HepG2 (cell line): ENCODE measurements around the gene PTGIS. TPM values are rescaled to one million over a fixed set of nuclear protein-coding genes. Genes with fewer than 3 reads are reported as not detected.

ENCODE experiments used
- ATAC-seq: fragments of 200-7000 bp; cut with Tn5 transposase; 3 replicates; pipeline ENCODE4 v1.9.1; 2020; ENCODE audit warnings: mild to moderate bottlenecking, moderate library complexity
- BruUV-seq: library from RNA; stranded (reverse); fragments of 400-500 nt; replicated peaks from 2 replicates; lab custom pipeline; 2021; lab: Mats Ljungman, UMichigan
- CTCF ChIA-PET: fragments of 300-600 bp; formaldehyde crosslinking; extraction: SDS; loops from one replicate; lab custom pipeline; 2021; ENCODE audit warnings: low total read pairs, inconsistent platforms, low intra/inter-chr PET ratio; lab: Yijun Ruan, JAX
- POLR2A ChIA-PET: fragments of 350-600 bp; sonication (Branson Sonifier 250); formaldehyde crosslinking; loops from one replicate; lab custom pipeline; 2020; ENCODE audit warnings: antibody characterized with exemption, inconsistent platforms; lab: Yijun Ruan, JAX
- DNase-seq: peaks from one replicate; pipeline ENCODE4 v3.0.0-alpha.2; 2015; ENCODE audit warnings: low spot score
- FAIRE-seq: peaks from 3 replicates; lab custom pipeline; 2011; peaks lifted over from hg19 to GRCh38; lab: Jason Lieb, UNC
- H2AFZ ChIP-seq: one replicate; pipeline ENCODE4 v1.6.1; 2011; ENCODE audit warnings: low read length, inconsistent platforms
- H3K27ac ChIP-seq: fragments of 300-600 bp; 3 replicates; pipeline ENCODE4 v1.8.0; 2011; ENCODE audit warnings: mixed run types, mild to moderate bottlenecking, mixed read lengths, low read length, inconsistent platforms; ENCODE audit not compliant: insufficient read depth; ENCODE audit errors: extremely low read length
- H3K27me3 ChIP-seq, 2 experiments: fragments of 200-600 bp in 1 of 2; 2 replicates in 1 of 2; 3 replicates in 1 of 2; pipeline versions ENCODE4 v1.6.0 to v1.8.0; 2011; ENCODE audit warnings: low read length in 2 of 2, mild to moderate bottlenecking in 2 of 2, moderate library complexity in 2 of 2, inconsistent platforms in 1 of 2; ENCODE audit not compliant: insufficient read depth in 2 of 2, control insufficient read depth in 1 of 2
- H3K36me3 ChIP-seq, 2 experiments: fragments of 200-600 bp in 1 of 2; replicated peaks in 1 of 2; 2 replicates in 1 of 2; 3 replicates in 1 of 2; pipeline versions ENCODE4 v1.5.1 to v1.8.0; 2011; ENCODE audit warnings: low read length in 2 of 2, inconsistent platforms in 1 of 2; ENCODE audit not compliant: insufficient read depth in 2 of 2, control insufficient read depth in 1 of 2
- H3K4me1 ChIP-seq: 2 replicates; pipeline ENCODE4 v1.5.1; 2012; ENCODE audit warnings: low read length, inconsistent platforms; ENCODE audit not compliant: insufficient read depth
- H3K4me2 ChIP-seq: 2 replicates; pipeline ENCODE4 v1.6.0; 2011; ENCODE audit warnings: low read depth, low read length, inconsistent platforms
- H3K4me3 ChIP-seq, 3 experiments: fragments of 200-600 bp in 1 of 3; sonication (generic), shearing (Covaris generic) in 1 of 3; replicated peaks in 1 of 3; 2 replicates each; pipeline ENCODE4 v1.5.1; 2011 to 2016; ENCODE audit warnings: low read length in 3 of 3, inconsistent platforms in 2 of 3, low read depth in 2 of 3, mild to moderate bottlenecking in 2 of 3, control low read depth in 1 of 3, mixed read lengths in 1 of 3; ENCODE audit not compliant: insufficient read depth in 1 of 3
- H3K79me2 ChIP-seq: one replicate; pipeline ENCODE4 v1.6.1; 2011; ENCODE audit warnings: low read length, inconsistent platforms; ENCODE audit not compliant: insufficient read depth
- H3K9ac ChIP-seq: 2 replicates; pipeline ENCODE4 v1.6.0; 2011; ENCODE audit warnings: mild to moderate bottlenecking, low read depth, low read length, inconsistent platforms; ENCODE audit not compliant: insufficient read depth
- H3K9me3 ChIP-seq: 2 replicates; pipeline ENCODE4 v1.5.1; 2012; ENCODE audit warnings: mild to moderate bottlenecking, low read length
- H4K20me1 ChIP-seq: 2 replicates; pipeline ENCODE4 v1.6.0; 2011; ENCODE audit warnings: inconsistent platforms, mild to moderate bottlenecking, low read length, moderate library complexity; ENCODE audit not compliant: insufficient read depth
- AGO1 ChIP-seq: fragments of 200-400 bp; formaldehyde crosslinking; IDR thresholded peaks from 2 replicates; pipeline ENCODE4 v1.6.1; 2017; ENCODE audit warnings: mild to moderate bottlenecking, low read depth, low read length, moderate library complexity; ENCODE audit not compliant: poor library complexity, severe bottlenecking
- GTF3A ChIP-seq: sonication (generic); formaldehyde crosslinking; conservative IDR thresholded peaks from 2 replicates; pipeline ENCODE4 v1.4.0; 2020; ENCODE audit warnings: mild to moderate bottlenecking, missing genetic modification reagents
- REST ChIP-seq, 2 experiments: IDR thresholded peaks; 2 replicates each; pipeline ENCODE4 v1.6.1; 2011 to 2012; ENCODE audit warnings: low read length in 2 of 2, borderline replicate concordance in 1 of 2, low read depth in 1 of 2, mild to moderate bottlenecking in 1 of 2, moderate library complexity in 1 of 2
- SNRNP70 ChIP-seq: fragments of 200-400 bp; formaldehyde crosslinking; IDR thresholded peaks from 2 replicates; pipeline ENCODE4 v1.6.1; 2017; ENCODE audit warnings: mild to moderate bottlenecking, low read depth, low read length, moderate library complexity
- STAG1 ChIP-seq: sonication (generic); formaldehyde crosslinking; IDR thresholded peaks from 2 replicates; pipeline ENCODE4 v1.4.0; 2020; ENCODE audit warnings: missing genetic modification reagents
- ZNF496 ChIP-seq: sonication (generic); formaldehyde crosslinking; IDR thresholded peaks from 2 replicates; pipeline ENCODE4 v1.8.1; 2023; ENCODE audit warnings: mild to moderate bottlenecking, moderate library complexity, missing genetic modification reagents; ENCODE audit not compliant: insufficient replicate concordance
- ZNF781 ChIP-seq: sonication (generic); formaldehyde crosslinking; IDR thresholded peaks from 2 replicates; pipeline ENCODE4 v1.5.1; 2020; ENCODE audit warnings: borderline replicate concordance, mild to moderate bottlenecking, missing genetic modification reagents; ENCODE audit errors: not compliant biosample characterization
- WGBS: methylation state at CpG from one replicate; pipeline ENCODE4 v1.1.6; 2017; ENCODE audit warnings: low lambda C conversion rate; 5-methylcytosine and 5-hydroxymethylcytosine counted together
- in situ Hi-C: cut with HindIII; loops from 2 replicates; pipeline ENCODE4 v1.10.0; 2017; ENCODE audit warnings: low pct_unique_long_range_greater_than_20kb; ENCODE audit not compliant: extremely low pct_ligation_motif_present
- intact Hi-C: fragments of 100-400 bp; cut with micrococcal nuclease; formaldehyde crosslinking; loops from one replicate; pipeline ENCODE4 v1.10.0; 2022; ENCODE audit not compliant: unreplicated experiment
- polyA plus RNA-seq, 8 experiments: library from polyadenylated mRNA; depleted of rRNA in 3 of 8; stranded (reverse) in 7 of 8; unstranded in 1 of 8; fragments of >200 nt; fragmentation: Illumina TruSeq in 4 of 8; extraction: Trizol in 4 of 8; gene quantifications; 2 replicates each; pipeline versions ENCODE4 v1.2.1 to v1.2.3, GENCODE V29; 2011 to 2016; ENCODE audit warnings: low read depth in 4 of 8, missing spikeins in 1 of 8, mixed read lengths in 1 of 8; ENCODE audit not compliant: insufficient read depth in 1 of 8
- total RNA-seq, 5 experiments: library from RNA; depleted of rRNA; stranded (reverse); fragments of >200 nt; fragmentation: Illumina TruSeq; extraction: Trizol; gene quantifications; 2 replicates each; pipeline ENCODE4 v1.2.3, GENCODE V29; 2016; ENCODE audit warnings: low read depth in 1 of 5
- TF ChIP-seq, protein P1 (sequence below): sonication (generic); formaldehyde crosslinking; IDR thresholded peaks from 2 replicates; pipeline ENCODE4 v1.4.0; 2020; ENCODE audit warnings: missing genetic modification reagents

The PTGIS gene
- total and polyA plus RNA-seq, 2 of the 13 experiments (the other 11 are each of a cell fraction or from before 2014, with no cell fraction given), result not detected

- Histone ChIP-seq H3K27me3 (peaks cover 4 to 25% of the 10 kb centered on the region in 2 experiments; a peak in 3 of 5 replicates), H3K9me3 (no peaks in the 10 kb centered on the region), H3K79me2 (no peaks in the 10 kb centered on the region), H4K20me1 (peaks cover 15% of the 10 kb centered on the region; the same call in 1 of the 2 replicates), H3K27ac (no peak overlapping the region), H2AFZ (no peak overlapping the region), H3K4me3 (no peak overlapping the region), H3K4me1 (peaks cover 5% of the 10 kb centered on the region), H3K4me2 (no peak overlapping the region), H3K36me3 (no peaks in the 10 kb centered on the region), H3K9ac (no peak overlapping the region)
- no TSS peak for BruUV-seq
- in situ Hi-C loops (no loop called here), intact Hi-C loops (no loop called here)
- ChIA-PET POLR2A (no interaction called here), CTCF (interaction anchor here (9.6 kb wide), 1 partner anchor 152 kb away, joined by 159 read pairs; no protein-coding TSS in a partner anchor)
- DNase-seq (no peak), ATAC-seq (no peak), FAIRE-seq (no peak)
- TF ChIP-seq GTF3A (CRISPR knock-in tag) (no peak), STAG1 (CRISPR knock-in tag) (no peak), ZNF496 (CRISPR knock-in tag) (no peak), ZNF781 (CRISPR knock-in tag) (no peak), AGO1 (no peak)
- TF ChIP-seq, protein P1, sequence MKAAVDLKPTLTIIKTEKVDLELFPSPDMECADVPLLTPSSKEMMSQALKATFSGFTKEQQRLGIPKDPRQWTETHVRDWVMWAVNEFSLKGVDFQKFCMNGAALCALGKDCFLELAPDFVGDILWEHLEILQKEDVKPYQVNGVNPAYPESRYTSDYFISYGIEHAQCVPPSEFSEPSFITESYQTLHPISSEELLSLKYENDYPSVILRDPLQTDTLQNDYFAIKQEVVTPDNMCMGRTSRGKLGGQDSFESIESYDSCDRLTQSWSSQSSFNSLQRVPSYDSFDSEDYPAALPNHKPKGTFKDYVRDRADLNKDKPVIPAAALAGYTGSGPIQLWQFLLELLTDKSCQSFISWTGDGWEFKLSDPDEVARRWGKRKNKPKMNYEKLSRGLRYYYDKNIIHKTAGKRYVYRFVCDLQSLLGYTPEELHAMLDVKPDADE (CRISPR knock-in tag), result no peak
Observed at GRCh38 chr20:49486064-49486463, 81.9 kb downstream of the PTGIS start.

- H3K79me2 ChIP-seq, result no peaks in the 10 kb centered on the region
- in situ Hi-C loops, result no loop called here
- H3K4me2 ChIP-seq, result no peak overlapping the region
- no TSS peak for BruUV-seq
- FAIRE-seq (no peak), DNase-seq (no peak), ATAC-seq (no peak)
- H2AFZ ChIP-seq, result no peak overlapping the region
- intact Hi-C loops, result no loop called here
- 0% methylated on average over 1 of the region's 1 CpG for WGBS
- H3K27me3 ChIP-seq, result peaks cover 4 to 29% of the 10 kb centered on the region in 2 experiments; a peak in 3 of 5 replicates
- no peak overlapping the region for H3K9ac ChIP-seq
- no peaks in the 10 kb centered on the region for H3K36me3 ChIP-seq
- H4K20me1 ChIP-seq, result peaks cover 17% of the 10 kb centered on the region; the same call in 1 of the 2 replicates
- ChIA-PET POLR2A (no interaction called here), CTCF (interaction anchor here (1.4 to 9.6 kb wide), 2 partner anchors 23 to 151 kb away, joined by 6 to 159 read pairs; no protein-coding TSS in a partner anchor)
- no peaks in the 10 kb centered on the region for H3K9me3 ChIP-seq
- no peak overlapping the region for H3K27ac ChIP-seq
- H3K4me3 ChIP-seq, result no peak overlapping the region
- peaks cover 6% of the 10 kb centered on the region for H3K4me1 ChIP-seq
- TF ChIP-seq REST (IDR thresholded peaks at IDR 0.05; ENCODE audit: borderline replicate concordance in 1 of 2, low read depth in 1 of 2, low read length in 2 of 2), result peak in 1 of 2 experiments; percentile 54; a peak in 3 of 4 replicates
- no peak for TF ChIP-seq SNRNP70
Observed at GRCh38 chr20:49485563-49485962, 82.4 kb downstream of the PTGIS start.
